ENCODE data around the gene ARHGEF16. TPM values are rescaled to one million over a fixed set of nuclear protein-coding genes. Genes with fewer than 3 reads are reported as not detected.

ARHGEF16 gene
- total and polyA plus RNA-seq, 11 donors = 0.31 to 1.4 (median 0.51) TPM

- WGBS, 4 donors = 94 to 95% (median 94%) methylated on average over 29 to 33 of the region's 33 CpGs
- H3K9me3 ChIP-seq = peaks cover 0 to 12% (median 5%) of the 10 kb centered on the region in 12 donors
- TF ChIP-seq POLR2A (IDR thresholded peaks at IDR 0.05) (no peak), CTCF (IDR thresholded peaks at IDR 0.05) (no peak)
- no peak overlapping the region for H3K4me3 ChIP-seq
- DNase-seq (no peak), ATAC-seq (no peak)
- H3K4me1 ChIP-seq = peaks cover 0 to 35% (median 11%) of the 10 kb centered on the region in 12 donors
- intact Hi-C loops (cut with DNase I) = loop anchor here in 3 of 10 donors (5.0 to 10.0 kb wide), 4 partner anchors 85 to 345 kb away; partner anchors contain the start of gene PRDM16 (in 1 of the 3)
- no peaks in the 10 kb centered on the region for H3K27me3 ChIP-seq
- no peak overlapping the region for H3K27ac ChIP-seq
- peaks cover 0 to 10% (median 0%) of the 10 kb centered on the region in 9 donors for H3K36me3 ChIP-seq
Observed at GRCh38 chr1:3412376-3412775, 42.1 kb upstream of the ARHGEF16 start.

GRCh38 chr1:3413975-3414710, 40.3 kb upstream of the ARHGEF16 start:
- H3K4me3 ChIP-seq = no peak overlapping the region
- H3K27ac ChIP-seq = peak overlapping the region in 9 of 12 donors; percentile 40 to 92 (median 85)
- no peak for ATAC-seq
- peaks cover 0 to 22% (median 0%) of the 10 kb centered on the region in 9 donors for H3K36me3 ChIP-seq
- no peak for TF ChIP-seq CTCF (IDR thresholded peaks at IDR 0.05)
- TF ChIP-seq POLR2A (IDR thresholded peaks at IDR 0.05) = no peak
- intact Hi-C loops (cut with DNase I) = loop anchor here in 3 of 10 donors (5.0 to 10.0 kb wide), 4 partner anchors 87 to 347 kb away; partner anchors contain the start of gene PRDM16 (in 1 of the 3)
- WGBS, 4 donors = 91 to 94% (median 93%) methylated on average over 21 to 34 of the region's 34 CpGs
- peaks cover 0 to 12% (median 5%) of the 10 kb centered on the region in 12 donors for H3K9me3 ChIP-seq
- DNase-seq = no peak
- H3K4me1 ChIP-seq = peaks cover 0 to 35% (median 11%) of the 10 kb centered on the region in 12 donors
- H3K27me3 ChIP-seq = no peaks in the 10 kb centered on the region

GRCh38 chr1:3415260-3416090, 39.0 kb upstream of the ARHGEF16 start:
- WGBS, 4 donors = 48 to 70% (median 58%) methylated on average over 35 to 39 of the region's 39 CpGs
- peak overlapping the region; percentile 37 to 92 (median 85) for H3K27ac ChIP-seq
- DNase-seq (peak; percentile 63 to 81 (median 77)), ATAC-seq (peak; percentile 47 to 85 (median 60))
- intact Hi-C loops (cut with DNase I) = loop anchor here in 2 of 10 donors (5.0 to 10.0 kb wide), 2 partner anchors 131 to 533 kb away; no protein-coding TSS in a partner anchor
- TF ChIP-seq CTCF (IDR thresholded peaks at IDR 0.05) = no peak
- TF ChIP-seq POLR2A (IDR thresholded peaks at IDR 0.05) = no peak
- peaks cover 0 to 34% (median 11%) of the 10 kb centered on the region in 12 donors for H3K4me1 ChIP-seq
- H3K4me3 ChIP-seq = no peak overlapping the region
- H3K9me3 ChIP-seq = peaks cover 0 to 12% (median 5%) of the 10 kb centered on the region in 12 donors
- no peaks in the 10 kb centered on the region for H3K27me3 ChIP-seq
- H3K36me3 ChIP-seq = peaks cover 0 to 26% (median 0%) of the 10 kb centered on the region in 9 donors

Data from heart left ventricle (tissue), 16 donors.